Caco-2 (cell line): ENCODE measurements around the gene SH3GLB2. TPM values are rescaled to one million over a fixed set of nuclear protein-coding genes. Genes with fewer than 3 reads are reported as not detected.

ENCODE experiments used
- BruUV-seq: library from RNA; stranded (reverse); fragments of 400-500 nt; replicated peaks from 2 replicates; lab custom pipeline; 2021; lab: Mats Ljungman, UMichigan
- CTCF ChIA-PET: fragments of 300-600 bp; sonication (Branson Sonifier 250); formaldehyde crosslinking; loops from one replicate; lab custom pipeline; 2022; ENCODE audit warnings: antibody characterized with exemption; lab: Charles Lee
- POLR2A ChIA-PET: fragments of 300-600 bp; sonication (Branson Sonifier 250); formaldehyde crosslinking; loops from one replicate; lab custom pipeline; 2022; ENCODE audit warnings: antibody characterized with exemption; lab: Charles Lee
- DNase-seq, 2 experiments: peaks; one replicate each; pipeline versions ENCODE4 v3.0.0 to v3.0.0-alpha.2; 2020 to 2022
- H3K27me3 ChIP-seq: replicated peaks from 2 replicates; pipeline ENCODE4 v1.6.0; 2011; ENCODE audit warnings: low read length; ENCODE audit not compliant: control insufficient read depth, insufficient read depth
- H3K36me3 ChIP-seq: 2 replicates; pipeline ENCODE4 v1.5.1; 2011; ENCODE audit warnings: low read length; ENCODE audit not compliant: control insufficient read depth, insufficient read depth
- H3K4me1 ChIP-seq: fragments of 250-450 bp; sonication (Bioruptor Pico); 2 replicates; pipeline ENCODE4 v1.5.1; 2020; ENCODE audit warnings: mild to moderate bottlenecking
- H3K4me3 ChIP-seq: 2 replicates; pipeline ENCODE4 v1.5.1; 2011; ENCODE audit warnings: low read depth, mild to moderate bottlenecking, control low read depth, low read length
- H3K9me3 ChIP-seq: fragments of 250-450 bp; sonication (Bioruptor Pico); 2 replicates; pipeline ENCODE4 v1.5.1; 2020; ENCODE audit warnings: mild to moderate bottlenecking, moderate library complexity
- H3K27ac Mint-ChIP-seq: one replicate; pipeline ENCODE4 v1.8.0; 2022; ENCODE audit warnings: mixed read lengths; ENCODE audit not compliant: unreplicated experiment
- H3K27me3 Mint-ChIP-seq: one replicate; pipeline ENCODE4 v1.8.0; 2022; ENCODE audit warnings: mixed read lengths; ENCODE audit not compliant: insufficient read depth, unreplicated experiment
- H3K36me3 Mint-ChIP-seq: one replicate; pipeline ENCODE4 v1.8.0; 2022; ENCODE audit warnings: mild to moderate bottlenecking, mixed read lengths; ENCODE audit not compliant: insufficient read depth, unreplicated experiment
- H3K4me1 Mint-ChIP-seq: one replicate; pipeline ENCODE4 v1.8.0; 2022; ENCODE audit warnings: low read depth, mixed read lengths; ENCODE audit not compliant: unreplicated experiment
- H3K4me3 Mint-ChIP-seq: one replicate; pipeline ENCODE4 v1.8.0; 2022; ENCODE audit warnings: mild to moderate bottlenecking, moderate library complexity, mixed read lengths; ENCODE audit not compliant: unreplicated experiment
- H3K9me3 Mint-ChIP-seq: one replicate; pipeline ENCODE4 v1.8.0; 2022; ENCODE audit warnings: mixed read lengths; ENCODE audit not compliant: unreplicated experiment
- intact Hi-C: fragments of 100-400 bp; cut with micrococcal nuclease; formaldehyde crosslinking; loops from one replicate; pipeline ENCODE4 v1.10.0; 2022; ENCODE audit not compliant: unreplicated experiment
- total RNA-seq: library from RNA; stranded (reverse); gene quantifications from 2 replicates; pipeline ENCODE4 v1.2.3, GENCODE V29; 2022
- TF ChIP-seq, protein P1 (sequence below), 2 experiments: fragments of 200-600 bp in 1 of 2; IDR thresholded peaks; 1 replicate in 1 of 2; 2 replicates in 1 of 2; pipeline versions ENCODE4 v1.5.1 to v1.8.0; 2011 to 2022; ENCODE audit warnings: antibody characterized with exemption in 1 of 2, control low read depth in 1 of 2, inconsistent platforms in 1 of 2, low read depth in 1 of 2, low read length in 1 of 2, mild to moderate bottlenecking in 1 of 2, moderate library complexity in 1 of 2; ENCODE audit not compliant: insufficient read depth in 1 of 2, severe bottlenecking in 1 of 2, unreplicated experiment in 1 of 2

Gene SH3GLB2
- total RNA-seq, 1 experiment from 2014 or later: 66.7 TPM

DNA sequence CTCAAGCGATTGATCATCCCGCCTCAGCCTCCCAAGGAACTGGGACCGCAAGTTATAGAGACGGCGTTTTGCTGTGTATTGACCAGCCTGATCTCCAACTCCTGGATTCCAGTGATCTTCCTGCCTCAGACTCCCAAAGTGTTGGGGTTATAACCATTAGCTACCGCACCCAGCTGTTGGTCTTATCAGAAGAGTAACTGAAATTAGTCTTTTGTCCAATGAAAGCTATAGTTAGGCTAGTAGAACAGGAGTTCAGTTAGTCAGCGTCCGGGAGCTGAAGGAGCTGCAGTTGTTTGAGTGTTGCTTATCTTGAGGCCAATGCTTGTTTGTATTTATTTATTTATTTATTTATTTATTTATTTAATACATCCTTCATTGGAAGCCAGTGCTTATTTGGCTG lies 5.1 kb upstream of the SH3GLB2 start:
- Histone ChIP-seq H3K4me3 (no peak overlapping the region), H3K9me3 (no peaks in the 10 kb centered on the region), H3K36me3 (no peaks in the 10 kb centered on the region), H3K27me3 (no peaks in the 10 kb centered on the region), H3K4me1 (peaks cover 22% of the 10 kb centered on the region)
- H3K36me3 Mint-ChIP-seq: peaks cover 17% of the 10 kb centered on the region
- no peak overlapping the region for H3K4me3 Mint-ChIP-seq
- H3K4me1 Mint-ChIP-seq: peaks cover 24% of the 10 kb centered on the region
- ChIA-PET CTCF (no interaction called here), POLR2A (no interaction called here)
- intact Hi-C loops: no loop called here
- no TSS peak for BruUV-seq
- DNase-seq: no peak
- TF ChIP-seq, protein P1, sequence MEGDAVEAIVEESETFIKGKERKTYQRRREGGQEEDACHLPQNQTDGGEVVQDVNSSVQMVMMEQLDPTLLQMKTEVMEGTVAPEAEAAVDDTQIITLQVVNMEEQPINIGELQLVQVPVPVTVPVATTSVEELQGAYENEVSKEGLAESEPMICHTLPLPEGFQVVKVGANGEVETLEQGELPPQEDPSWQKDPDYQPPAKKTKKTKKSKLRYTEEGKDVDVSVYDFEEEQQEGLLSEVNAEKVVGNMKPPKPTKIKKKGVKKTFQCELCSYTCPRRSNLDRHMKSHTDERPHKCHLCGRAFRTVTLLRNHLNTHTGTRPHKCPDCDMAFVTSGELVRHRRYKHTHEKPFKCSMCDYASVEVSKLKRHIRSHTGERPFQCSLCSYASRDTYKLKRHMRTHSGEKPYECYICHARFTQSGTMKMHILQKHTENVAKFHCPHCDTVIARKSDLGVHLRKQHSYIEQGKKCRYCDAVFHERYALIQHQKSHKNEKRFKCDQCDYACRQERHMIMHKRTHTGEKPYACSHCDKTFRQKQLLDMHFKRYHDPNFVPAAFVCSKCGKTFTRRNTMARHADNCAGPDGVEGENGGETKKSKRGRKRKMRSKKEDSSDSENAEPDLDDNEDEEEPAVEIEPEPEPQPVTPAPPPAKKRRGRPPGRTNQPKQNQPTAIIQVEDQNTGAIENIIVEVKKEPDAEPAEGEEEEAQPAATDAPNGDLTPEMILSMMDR (IDR thresholded peaks at IDR 0.05; ENCODE audit: insufficient read depth in 1 of 2, low read depth in 1 of 2, low read length in 1 of 2, severe bottlenecking in 1 of 2, unreplicated experiment in 1 of 2): no peak
- H3K27ac Mint-ChIP-seq: no peak overlapping the region
- no peaks in the 10 kb centered on the region for H3K27me3 Mint-ChIP-seq
- H3K9me3 Mint-ChIP-seq: no peaks in the 10 kb centered on the region

DNA sequence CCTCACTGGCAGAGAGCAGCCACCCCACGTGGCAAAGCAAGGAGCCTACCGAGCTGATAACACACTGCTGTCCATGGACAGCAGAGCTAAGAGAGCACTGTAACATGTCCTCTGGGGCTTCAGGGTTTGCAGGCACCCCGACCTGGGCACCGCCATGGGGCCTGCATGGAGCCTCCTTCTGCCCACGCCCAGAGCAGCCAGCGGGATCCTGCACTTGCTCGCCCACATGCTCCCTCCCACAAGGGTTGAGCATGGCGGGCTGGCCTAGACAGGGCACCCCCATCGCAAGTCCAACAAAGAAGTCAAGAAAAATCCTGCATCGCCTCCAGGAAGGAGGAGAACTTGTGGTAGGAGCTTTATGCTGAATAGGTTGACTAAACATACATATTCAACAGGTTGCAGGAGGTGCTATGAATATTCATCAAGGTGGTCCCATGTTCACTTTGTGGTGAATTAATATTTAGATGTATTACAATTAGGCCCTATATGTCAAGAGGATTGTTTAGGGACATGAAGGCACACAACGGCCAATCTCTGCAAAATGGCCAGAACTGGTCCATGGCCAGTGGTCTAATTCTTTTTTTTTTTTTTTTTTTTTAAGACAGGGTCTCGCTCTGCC lies 4.5 kb upstream of the SH3GLB2 start:
- Mint-ChIP-seq H3K27ac (no peak overlapping the region), H3K4me1 (peaks cover 24% of the 10 kb centered on the region), H3K36me3 (peaks cover 17% of the 10 kb centered on the region), H3K4me3 (no peak overlapping the region), H3K27me3 (no peaks in the 10 kb centered on the region), H3K9me3 (no peaks in the 10 kb centered on the region)
- Histone ChIP-seq H3K9me3 (no peaks in the 10 kb centered on the region), H3K4me3 (no peak overlapping the region), H3K36me3 (no peaks in the 10 kb centered on the region), H3K27me3 (no peaks in the 10 kb centered on the region), H3K4me1 (peaks cover 19% of the 10 kb centered on the region)
- TF ChIP-seq, protein P1 (IDR thresholded peaks at IDR 0.05; ENCODE audit: insufficient read depth in 1 of 2, low read depth in 1 of 2, low read length in 1 of 2, severe bottlenecking in 1 of 2, unreplicated experiment in 1 of 2): no peak
- BruUV-seq: no TSS peak
- ChIA-PET POLR2A (interaction anchor here (0.6 kb wide), 1 partner anchor 147 kb away, joined by 8 read pairs; no protein-coding TSS in a partner anchor), CTCF (interaction anchor here (0.7 kb wide), 1 partner anchor 327 kb away, joined by 7 read pairs; no protein-coding TSS in a partner anchor)
- DNase-seq: no peak
- intact Hi-C loops: no loop called here

DNA sequence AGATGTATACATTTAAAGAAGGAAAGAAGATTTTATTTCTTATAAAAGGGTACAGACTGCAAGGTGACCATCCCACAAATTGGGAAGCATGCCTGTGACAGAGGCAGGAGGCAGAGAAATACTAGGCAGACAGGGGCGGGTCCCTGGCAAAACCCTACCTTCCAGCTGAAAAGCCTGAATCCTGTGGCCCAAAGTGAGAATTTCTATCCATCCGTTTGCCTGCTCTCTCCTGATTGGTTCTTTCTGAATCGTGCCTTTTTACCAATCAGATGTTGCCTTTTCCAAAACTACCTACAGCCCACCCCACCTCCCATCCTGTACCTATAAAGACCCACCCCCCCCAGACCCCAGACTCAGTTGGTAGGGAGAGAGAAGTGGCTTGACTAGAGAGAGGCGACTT lies 3.4 kb upstream of the SH3GLB2 start:
- Mint-ChIP-seq H3K9me3 (no peaks in the 10 kb centered on the region), H3K27ac (no peak overlapping the region), H3K4me1 (peaks cover 24% of the 10 kb centered on the region), H3K27me3 (no peaks in the 10 kb centered on the region), H3K36me3 (peaks cover 14% of the 10 kb centered on the region), H3K4me3 (no peak overlapping the region)
- no peaks in the 10 kb centered on the region for H3K9me3 ChIP-seq
- H3K27me3 ChIP-seq: no peaks in the 10 kb centered on the region
- TF ChIP-seq, protein P1 (IDR thresholded peaks at IDR 0.05; ENCODE audit: insufficient read depth in 1 of 2, low read depth in 1 of 2, low read length in 1 of 2, severe bottlenecking in 1 of 2, unreplicated experiment in 1 of 2): no peak
- H3K4me3 ChIP-seq: no peak overlapping the region
- H3K4me1 ChIP-seq: peaks cover 24% of the 10 kb centered on the region
- CTCF ChIA-PET: interaction anchor here (0.6 to 0.7 kb wide), 2 partner anchors 19 to 625 kb away, joined by 4 to 5 read pairs; no protein-coding TSS in a partner anchor
- intact Hi-C loops: no loop called here
- H3K36me3 ChIP-seq: no peaks in the 10 kb centered on the region
- POLR2A ChIA-PET: no interaction called here
- no TSS peak for BruUV-seq
- no peak for DNase-seq
